ENCODE results near the gene POLR2F. TPM values are rescaled to one million over a fixed set of nuclear protein-coding genes. Genes with fewer than 3 reads are reported as not detected.

POLR2F gene
- polyA plus RNA-seq, 1 of the 3 experiments (the other 2 are of a cell fraction) = 255 TPM

GRCh38 chr22:37904572-37905533 lies 48.6 kb upstream of the POLR2F start:
- Histone ChIP-seq H3K9me2 (no peaks in the 10 kb centered on the region), H3K79me2 (ENCODE audit: insufficient read depth) (peaks cover 36% of the 10 kb centered on the region), H3K4me3 (ENCODE audit: low read depth in 2 of 2, low read length in 1 of 2) (peak overlapping the region; percentile 62 to 68; a peak in 3 of 4 replicates), H3F3A (replicated peaks; ENCODE audit: insufficient read depth) (peaks cover 18% of the 10 kb centered on the region), H2AFZ (ENCODE audit: low read depth) (peak overlapping the region; percentile 80), H3K4me1 (ENCODE audit: control insufficient read depth in 1 of 2, insufficient read depth in 2 of 2, low read depth in 1 of 2, low read length in 1 of 2) (peaks cover 9 to 18% of the 10 kb centered on the region in 2 experiments; a peak in 3 of 4 replicates), H3K9me3 (no peaks in the 10 kb centered on the region), H3K4me2 (peak overlapping the region; percentile 71), H4K20me1 (ENCODE audit: insufficient read depth) (peaks cover 19% of the 10 kb centered on the region), H3K27ac (ENCODE audit: low read depth in 2 of 2, low read length in 1 of 2) (peak overlapping the region; percentile 62 to 96), H3K36me3 (replicated peaks in 1 of 2; ENCODE audit: control insufficient read depth in 1 of 2, insufficient read depth in 2 of 2, low read length in 1 of 2) (no peaks in the 10 kb centered on the region), H3K27me3 (ENCODE audit: insufficient read depth) (no peaks in the 10 kb centered on the region), H3K9ac (peak overlapping the region; percentile 81)
- DNase-seq = peak; percentile 58
- ChIA-PET CTCF (interaction anchor here (0.9 to 1.7 kb wide), 6 partner anchors 10 to 88 kb away, joined by 3 to 8 read pairs (median 3); no protein-coding TSS in a partner anchor), POLR2A (interaction anchor here (0.6 to 1.4 kb wide), 4 partner anchors 8 to 29 kb away, joined by 3 to 9 read pairs (median 4); no protein-coding TSS in a partner anchor)
- 47% methylated on average over 7 of the region's 10 CpGs for WGBS (ENCODE audit: low lambda C conversion rate)
- TF ChIP-seq IRF3 (IDR thresholded peaks at IDR 0.05; ENCODE audit: low read depth, low read length) (no peak), JUND (IDR thresholded peaks at IDR 0.05) (peak; percentile 81), CHD2 (IDR thresholded peaks at IDR 0.05; ENCODE audit: low read length, partially characterized antibody) (no peak), NFIC (IDR thresholded peaks at IDR 0.05; ENCODE audit: borderline replicate concordance) (0 out of 2 replicates have a peak, but pooled peaks have one; percentile 24), FOSL2 (IDR thresholded peaks at IDR 0.05; ENCODE audit: borderline replicate concordance, low read depth) (peak; percentile 96), CTCF (IDR thresholded peaks at IDR 0.05) (no peak), SMC3 (IDR thresholded peaks at IDR 0.05; ENCODE audit: low read depth, low read length) (no peak), GATA2 (CRISPR knock-in tag; IDR thresholded peaks at IDR 0.05) (no peak), RXRA (IDR thresholded peaks at IDR 0.05; ENCODE audit: borderline replicate concordance, low read depth) (no peak; the same call in 1 of the 2 replicates), RFX5 (IDR thresholded peaks at IDR 0.05; ENCODE audit: low read length) (no peak), YY1 (IDR thresholded peaks at IDR 0.05; ENCODE audit: low read depth) (peak; percentile 27; the same call in 1 of the 2 replicates), FOXM1 (IDR thresholded peaks at IDR 0.05; ENCODE audit: low read depth) (no peak), RCOR1 (IDR thresholded peaks at IDR 0.05; ENCODE audit: low read length) (no peak), POLR2AphosphoS5 (IDR thresholded peaks at IDR 0.05; ENCODE audit: low read depth, low read length) (peak; percentile 41; the same call in 1 of the 2 replicates), SIN3A (IDR thresholded peaks at IDR 0.05; ENCODE audit: borderline replicate concordance, low read depth, low read length) (no peak), MEF2A (IDR thresholded peaks at IDR 0.05; ENCODE audit: borderline replicate concordance, low read depth) (no peak), FOXJ3 (CRISPR knock-in tag; IDR thresholded peaks at IDR 0.05) (no peak), RAD21 (IDR thresholded peaks at IDR 0.05; ENCODE audit: low read length) (no peak), TCF12 (IDR thresholded peaks at IDR 0.05) (peak; percentile 77), MAX (IDR thresholded peaks at IDR 0.05; ENCODE audit: low read depth) (peak; percentile 76), PBX3 (IDR thresholded peaks at IDR 0.05) (peak; percentile 26; the same call in 1 of the 2 replicates), MXI1 (IDR thresholded peaks at IDR 0.05; ENCODE audit: low read depth, low read length) (no peak), ZBTB33 (IDR thresholded peaks at IDR 0.05; ENCODE audit: borderline replicate concordance, low read depth) (no peak), EP300 (IDR thresholded peaks at IDR 0.05; ENCODE audit: borderline replicate concordance in 1 of 2, low read depth in 1 of 2, low read length in 1 of 2) (peak in 1 of 2 experiments; percentile 24; a peak in 1 of 4 replicates), ELF1 (IDR thresholded peaks at IDR 0.05) (no peak), USF1 (IDR thresholded peaks at IDR 0.05; ENCODE audit: borderline replicate concordance, low read depth) (peak; percentile 50; the same call in 1 of the 2 replicates)
